Measurements from ENCODE around the gene RNF34.

DNA sequence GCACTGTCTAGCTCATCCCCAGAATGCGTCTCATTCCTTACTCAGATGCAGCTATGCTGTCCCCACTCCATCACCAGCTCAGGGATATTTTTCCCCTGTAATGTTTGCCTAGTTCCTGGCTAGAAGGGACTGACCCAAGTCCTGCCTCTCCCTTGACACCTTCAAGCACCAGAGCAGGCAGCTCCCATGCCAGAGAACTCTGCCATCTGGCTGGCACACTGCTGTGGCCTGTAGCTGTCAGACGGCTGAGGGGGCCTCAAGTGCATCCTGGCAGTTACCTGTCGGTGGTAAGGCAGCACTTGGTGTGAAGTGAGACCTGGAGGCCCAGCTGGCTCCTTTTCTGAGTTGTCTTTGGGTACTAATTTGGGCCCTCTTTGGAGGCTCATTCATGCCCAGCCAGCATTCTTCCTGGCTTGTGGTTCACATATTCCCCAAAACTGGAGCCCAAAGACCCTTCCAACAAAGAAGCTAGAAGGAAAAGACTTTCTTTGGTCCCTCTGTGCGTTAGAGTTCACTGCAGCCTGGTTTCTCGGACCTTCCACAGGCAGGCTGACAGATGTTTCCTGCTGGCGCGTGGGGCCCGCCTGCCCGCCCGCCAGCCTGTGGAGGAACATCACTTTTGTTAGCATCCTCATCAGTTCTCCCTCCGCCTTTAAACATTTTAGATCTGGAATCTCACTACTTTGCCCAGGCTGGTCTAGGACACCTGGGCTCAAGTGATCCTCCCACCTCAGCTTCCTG lies 33.0 kb downstream of the RNF34 start:
- TF ChIP-seq, protein P1, sequence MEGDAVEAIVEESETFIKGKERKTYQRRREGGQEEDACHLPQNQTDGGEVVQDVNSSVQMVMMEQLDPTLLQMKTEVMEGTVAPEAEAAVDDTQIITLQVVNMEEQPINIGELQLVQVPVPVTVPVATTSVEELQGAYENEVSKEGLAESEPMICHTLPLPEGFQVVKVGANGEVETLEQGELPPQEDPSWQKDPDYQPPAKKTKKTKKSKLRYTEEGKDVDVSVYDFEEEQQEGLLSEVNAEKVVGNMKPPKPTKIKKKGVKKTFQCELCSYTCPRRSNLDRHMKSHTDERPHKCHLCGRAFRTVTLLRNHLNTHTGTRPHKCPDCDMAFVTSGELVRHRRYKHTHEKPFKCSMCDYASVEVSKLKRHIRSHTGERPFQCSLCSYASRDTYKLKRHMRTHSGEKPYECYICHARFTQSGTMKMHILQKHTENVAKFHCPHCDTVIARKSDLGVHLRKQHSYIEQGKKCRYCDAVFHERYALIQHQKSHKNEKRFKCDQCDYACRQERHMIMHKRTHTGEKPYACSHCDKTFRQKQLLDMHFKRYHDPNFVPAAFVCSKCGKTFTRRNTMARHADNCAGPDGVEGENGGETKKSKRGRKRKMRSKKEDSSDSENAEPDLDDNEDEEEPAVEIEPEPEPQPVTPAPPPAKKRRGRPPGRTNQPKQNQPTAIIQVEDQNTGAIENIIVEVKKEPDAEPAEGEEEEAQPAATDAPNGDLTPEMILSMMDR (IDR thresholded peaks at IDR 0.05) = no peak
- TF ChIP-seq, protein P2, sequence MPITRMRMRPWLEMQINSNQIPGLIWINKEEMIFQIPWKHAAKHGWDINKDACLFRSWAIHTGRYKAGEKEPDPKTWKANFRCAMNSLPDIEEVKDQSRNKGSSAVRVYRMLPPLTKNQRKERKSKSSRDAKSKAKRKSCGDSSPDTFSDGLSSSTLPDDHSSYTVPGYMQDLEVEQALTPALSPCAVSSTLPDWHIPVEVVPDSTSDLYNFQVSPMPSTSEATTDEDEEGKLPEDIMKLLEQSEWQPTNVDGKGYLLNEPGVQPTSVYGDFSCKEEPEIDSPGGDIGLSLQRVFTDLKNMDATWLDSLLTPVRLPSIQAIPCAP (CRISPR knock-in tag; IDR thresholded peaks at IDR 0.05) = no peak
- TF ChIP-seq CREB1 (CRISPR knock-in tag; IDR thresholded peaks at IDR 0.05) (no peak), MXD4 (CRISPR knock-in tag; IDR thresholded peaks at IDR 0.05; ENCODE audit: borderline replicate concordance) (no peak), FOXK1 (CRISPR knock-in tag; IDR thresholded peaks at IDR 0.05) (no peak), ZNF263 (CRISPR knock-in tag; IDR thresholded peaks at IDR 0.05; ENCODE audit: low read depth) (no peak), PRRX2 (CRISPR knock-in tag; IDR thresholded peaks at IDR 0.05) (no peak), FOXP1 (CRISPR knock-in tag; IDR thresholded peaks at IDR 0.05; ENCODE audit: borderline replicate concordance) (no peak), JUN (CRISPR knock-in tag; IDR thresholded peaks at IDR 0.05) (no peak), ESRRA (CRISPR knock-in tag; IDR thresholded peaks at IDR 0.05; ENCODE audit: borderline replicate concordance) (no peak)
- TF ChIP-seq, protein P3, sequence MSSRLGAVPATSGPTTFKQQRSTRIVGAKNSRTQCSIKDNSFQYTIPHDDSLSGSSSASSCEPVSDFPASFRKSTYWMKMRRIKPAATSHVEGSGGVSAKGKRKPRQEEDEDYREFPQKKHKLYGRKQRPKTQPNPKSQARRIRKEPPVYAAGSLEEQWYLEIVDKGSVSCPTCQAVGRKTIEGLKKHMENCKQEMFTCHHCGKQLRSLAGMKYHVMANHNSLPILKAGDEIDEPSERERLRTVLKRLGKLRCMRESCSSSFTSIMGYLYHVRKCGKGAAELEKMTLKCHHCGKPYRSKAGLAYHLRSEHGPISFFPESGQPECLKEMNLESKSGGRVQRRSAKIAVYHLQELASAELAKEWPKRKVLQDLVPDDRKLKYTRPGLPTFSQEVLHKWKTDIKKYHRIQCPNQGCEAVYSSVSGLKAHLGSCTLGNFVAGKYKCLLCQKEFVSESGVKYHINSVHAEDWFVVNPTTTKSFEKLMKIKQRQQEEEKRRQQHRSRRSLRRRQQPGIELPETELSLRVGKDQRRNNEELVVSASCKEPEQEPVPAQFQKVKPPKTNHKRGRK (CRISPR knock-in tag; IDR thresholded peaks at IDR 0.05; ENCODE audit: borderline replicate concordance) = no peak
- TF ChIP-seq, protein P4, sequence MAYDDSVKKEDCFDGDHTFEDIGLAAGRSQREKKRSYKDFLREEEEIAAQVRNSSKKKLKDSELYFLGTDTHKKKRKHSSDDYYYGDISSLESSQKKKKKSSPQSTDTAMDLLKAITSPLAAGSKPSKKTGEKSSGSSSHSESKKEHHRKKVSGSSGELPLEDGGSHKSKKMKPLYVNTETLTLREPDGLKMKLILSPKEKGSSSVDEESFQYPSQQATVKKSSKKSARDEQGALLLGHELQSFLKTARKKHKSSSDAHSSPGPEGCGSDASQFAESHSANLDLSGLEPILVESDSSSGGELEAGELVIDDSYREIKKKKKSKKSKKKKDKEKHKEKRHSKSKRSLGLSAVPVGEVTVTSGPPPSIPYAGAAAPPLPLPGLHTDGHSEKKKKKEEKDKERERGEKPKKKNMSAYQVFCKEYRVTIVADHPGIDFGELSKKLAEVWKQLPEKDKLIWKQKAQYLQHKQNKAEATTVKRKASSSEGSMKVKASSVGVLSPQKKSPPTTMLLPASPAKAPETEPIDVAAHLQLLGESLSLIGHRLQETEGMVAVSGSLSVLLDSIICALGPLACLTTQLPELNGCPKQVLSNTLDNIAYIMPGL (CRISPR knock-in tag; IDR thresholded peaks at IDR 0.05) = no peak

All from WTC11 (cell line).